GM18951 (cell line): ENCODE data around the gene POU4F1.

ENCODE experiments used
- POLR2A ChIP-seq: IDR thresholded peaks from 4 replicates; pipeline ENCODE4 v1.6.1; 2011; ENCODE audit warnings: mild to moderate bottlenecking; ENCODE audit not compliant: insufficient read length, insufficient read depth; ENCODE audit errors: extremely low read depth
- in situ Hi-C: fragments of 300-500 bp; cut with MboI; formaldehyde crosslinking; loops from one replicate; pipeline ENCODE4 v1.12.0; 2022; ENCODE audit warnings: low sequenced_read_pairs, mixed read lengths, inconsistent platforms; ENCODE audit not compliant: unreplicated experiment

Gene POU4F1

DNA sequence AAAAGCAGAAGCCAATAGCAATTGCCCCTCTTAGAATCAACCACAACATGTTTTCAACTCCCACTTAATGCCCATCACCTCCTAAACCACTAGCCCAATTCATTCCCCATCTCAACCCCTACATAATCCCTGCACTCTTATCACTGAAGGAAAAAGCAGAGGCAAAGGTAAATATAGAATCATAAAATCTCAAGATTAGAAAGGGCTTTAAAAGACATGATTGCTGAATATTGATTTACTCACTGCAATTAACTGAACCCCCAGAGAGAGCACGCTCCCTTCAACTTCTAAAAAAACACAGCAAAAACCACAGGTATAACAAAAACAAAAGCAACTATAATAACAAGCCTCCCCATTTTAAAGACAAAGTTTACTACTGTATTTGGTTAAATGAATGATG lies 15.1 kb upstream of the POU4F1 start:
- no peak for TF ChIP-seq POLR2A
- in situ Hi-C loops: no loop called here

DNA sequence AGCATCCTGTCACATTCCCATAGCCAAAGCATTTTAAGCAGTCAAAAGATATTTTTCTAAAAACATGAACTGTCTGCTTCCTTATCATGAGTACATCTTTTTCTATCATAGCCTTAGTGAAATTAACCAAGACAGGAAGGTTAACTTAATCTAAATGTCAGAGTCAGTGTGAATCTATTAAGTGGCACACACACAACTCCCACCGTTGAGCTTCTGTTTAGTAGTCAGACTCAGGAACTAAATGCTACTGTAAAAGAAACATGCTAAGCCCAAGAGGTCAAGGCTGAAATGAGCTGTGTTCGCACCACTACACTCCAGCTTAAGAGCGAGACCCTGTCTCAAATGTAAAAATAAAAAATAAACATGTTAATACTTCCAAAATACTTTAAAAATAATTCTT lies 7.7 kb upstream of the POU4F1 start:
- in situ Hi-C loops: no loop called here
- TF ChIP-seq POLR2A: no peak

DNA sequence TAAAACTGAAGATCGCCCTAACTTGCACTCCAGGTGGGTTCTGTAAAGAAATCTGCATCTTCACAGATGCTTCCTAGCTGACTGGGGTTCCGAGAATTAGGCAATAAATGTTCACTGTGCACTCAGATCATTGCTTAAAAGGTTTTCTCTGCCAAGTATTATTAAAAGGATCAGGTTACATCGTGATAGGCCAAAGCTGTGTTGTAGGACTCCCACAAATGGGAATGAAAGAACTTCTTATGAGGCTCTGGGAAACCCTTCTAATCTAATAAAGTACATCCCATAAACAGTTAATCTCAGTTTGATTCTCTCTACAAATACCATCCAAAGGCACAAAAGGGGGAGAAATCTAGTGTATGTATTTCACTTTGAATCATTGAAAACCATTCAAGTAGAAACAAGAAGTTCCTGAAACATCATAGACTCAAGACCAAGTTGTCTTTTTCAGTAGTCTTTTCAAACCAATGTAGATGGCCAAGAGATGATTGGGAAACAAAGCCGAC lies 7.1 kb upstream of the POU4F1 start:
- TF ChIP-seq POLR2A: no peak
- in situ Hi-C loops: no loop called here

DNA sequence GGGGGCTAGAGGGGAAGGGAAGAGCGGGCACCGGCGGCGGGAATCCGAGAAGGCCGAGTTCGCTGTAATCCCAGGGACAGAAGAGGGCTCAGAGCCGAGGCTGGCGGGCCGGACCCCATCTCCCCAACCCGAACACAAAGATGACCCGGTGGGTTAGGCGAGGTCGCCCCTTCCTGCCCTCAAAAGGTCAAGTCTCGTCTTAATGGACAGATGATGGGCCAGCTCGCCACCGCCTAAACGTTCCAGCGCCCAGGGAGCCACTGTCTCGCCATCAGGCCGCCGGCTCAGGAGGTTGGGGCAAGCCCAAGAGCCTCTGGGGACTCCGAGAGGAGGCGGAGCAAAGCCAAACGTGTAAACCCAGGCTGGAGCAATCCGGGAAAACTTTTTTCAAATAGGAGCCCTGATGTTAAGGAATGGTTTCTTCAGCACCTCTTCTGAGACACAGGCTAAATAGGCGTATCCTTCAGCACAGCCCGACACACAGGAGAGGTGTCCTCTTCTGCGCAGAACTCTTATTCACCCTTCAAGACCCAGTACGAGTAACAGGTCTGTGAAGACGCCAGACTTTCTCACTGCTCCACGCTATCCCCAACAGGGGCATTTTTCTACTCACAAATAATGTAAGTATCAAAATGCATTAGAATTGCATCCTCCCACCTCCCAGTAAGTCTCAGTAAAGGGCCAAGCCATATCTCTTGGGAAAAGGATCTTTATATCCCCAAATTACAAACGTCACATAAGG lies 6.3 kb upstream of the POU4F1 start:
- in situ Hi-C loops: no loop called here
- no peak for TF ChIP-seq POLR2A

- TF ChIP-seq POLR2A: no peak
- in situ Hi-C loops: no loop called here
Measured at GRCh38 chr13:78608688-78609463, 5.5 kb upstream of the POU4F1 start.

DNA sequence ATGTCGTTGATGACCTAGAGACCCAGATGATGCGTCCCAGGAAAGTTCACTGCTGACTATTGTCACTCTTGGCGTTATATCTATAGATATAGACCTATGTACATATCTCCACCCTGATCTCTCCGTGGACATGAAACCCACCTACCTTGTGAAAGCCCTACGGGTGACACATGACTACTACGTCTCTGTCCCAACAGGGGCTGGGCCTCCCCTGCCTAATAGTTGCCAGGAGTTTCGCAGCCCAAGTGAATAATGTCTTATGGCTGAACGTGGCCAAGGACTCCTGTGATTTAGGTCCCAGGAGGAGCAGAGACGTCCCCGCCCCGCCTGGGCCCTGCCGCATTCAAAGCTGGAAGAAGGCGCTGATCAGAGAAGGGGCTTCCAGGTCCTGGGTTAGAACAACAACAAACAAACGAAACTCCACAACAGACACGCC lies 4.9 kb upstream of the POU4F1 start:
- in situ Hi-C loops: no loop called here
- TF ChIP-seq POLR2A: no peak

DNA sequence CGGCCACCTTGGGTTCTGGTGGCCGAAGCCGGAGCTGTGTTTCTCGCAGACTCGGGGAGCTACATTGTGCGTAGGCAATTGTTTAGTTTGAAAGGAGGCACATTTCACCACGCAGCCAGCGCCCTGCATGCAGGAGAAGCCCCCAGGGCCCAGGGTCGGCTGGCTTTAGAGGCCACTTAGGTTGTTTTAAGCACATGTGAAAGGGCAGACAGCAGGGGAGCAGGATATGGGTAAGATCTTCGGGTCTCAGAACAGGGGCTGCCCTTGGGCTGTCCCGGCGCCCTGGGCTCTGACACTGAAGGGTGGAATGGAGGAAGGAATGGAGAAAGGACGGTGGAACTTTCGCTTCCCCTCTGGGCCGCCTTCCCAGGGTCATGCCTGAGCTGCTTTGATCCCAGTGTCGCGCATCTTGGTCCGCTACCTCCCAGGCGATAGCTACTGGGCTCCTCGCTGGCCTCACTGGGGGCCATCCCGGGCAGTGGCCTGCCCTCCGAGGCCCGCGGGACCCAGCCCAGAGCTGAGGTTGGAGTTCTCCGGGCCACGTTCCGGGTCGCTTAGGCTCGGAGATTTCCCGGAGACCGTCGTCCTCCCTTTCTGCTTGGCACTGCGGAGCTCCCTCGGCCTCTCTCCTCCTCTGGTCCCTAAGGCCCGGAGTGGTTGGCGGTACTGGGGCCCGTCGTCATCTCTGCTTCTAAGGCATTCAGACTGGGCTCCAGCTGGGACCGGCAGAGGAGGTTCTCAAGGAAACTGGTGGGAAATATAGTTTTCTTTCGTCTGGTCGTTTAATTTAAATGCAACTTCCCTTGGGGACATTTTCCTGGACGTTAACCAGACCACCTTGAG lies 4.3 kb upstream of the POU4F1 start:
- in situ Hi-C loops: no loop called here

GRCh38 chr13:78606471-78607408 lies 3.4 kb upstream of the POU4F1 start:
- in situ Hi-C loops: no loop called here
- no peak for TF ChIP-seq POLR2A

More for the DNA sequence above, 4.3 kb upstream of the POU4F1 start:
- no peak for TF ChIP-seq POLR2A

GRCh38 chr13:78604782-78605611 lies 1.6 kb upstream of the POU4F1 start:
- no peak for TF ChIP-seq POLR2A
- in situ Hi-C loops: no loop called here

DNA sequence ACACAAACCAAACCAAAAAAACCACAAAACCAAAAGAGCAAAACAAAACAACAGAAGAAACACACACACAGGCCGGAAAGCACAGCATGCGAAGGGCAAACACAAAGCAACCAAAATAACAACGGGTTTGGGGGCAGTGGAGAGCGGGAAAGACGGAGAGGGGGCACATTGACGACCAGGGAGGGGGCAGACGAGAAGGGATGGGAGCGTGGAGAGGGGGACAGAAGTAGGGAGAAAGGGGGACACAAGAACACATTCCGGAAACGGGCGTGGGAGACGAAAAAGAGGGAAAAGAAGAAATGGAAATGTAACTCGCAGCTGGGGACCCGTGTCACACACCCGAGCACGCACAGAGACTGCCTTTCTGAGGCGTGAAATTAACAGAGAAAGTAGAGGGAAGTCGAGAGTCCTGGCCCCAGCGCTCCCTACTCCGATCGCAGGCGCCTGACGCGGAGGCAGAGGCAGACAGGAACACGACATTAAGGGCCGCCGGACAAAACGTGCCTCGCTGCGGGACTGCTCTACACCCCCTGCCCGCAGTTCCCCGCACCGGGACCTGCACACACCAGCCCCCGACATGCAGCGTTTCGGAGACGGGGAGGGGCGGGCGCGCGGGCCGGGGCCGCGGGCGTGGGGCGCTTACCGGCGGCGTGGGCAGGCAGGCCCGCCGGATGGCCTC lies 652 bp downstream of the POU4F1 start:
- in situ Hi-C loops: no loop called here
- no peak for TF ChIP-seq POLR2A
